Stimulated activated CD8-positive, alpha-beta memory T cell treated with anti-CD3 and anti-CD28 coated beads, Interleukin-4, amount 100 ng/mL, for 48 hours (primary cell): ENCODE measurements around the gene ADSS1.

Experiments used
- DNase-seq: peaks from one replicate; pipeline ENCODE4 v3.0.0-alpha.2; 2020

Gene ADSS1

GRCh38 chr14:104723651-104724406 lies at the start of gene ADSS1:
Gene ADSS1 (plus strand): TSS chr14:104724229. CDS start chr14:104724271, 42 bp downstream.
- peak; percentile 71 for DNase-seq

DNA sequence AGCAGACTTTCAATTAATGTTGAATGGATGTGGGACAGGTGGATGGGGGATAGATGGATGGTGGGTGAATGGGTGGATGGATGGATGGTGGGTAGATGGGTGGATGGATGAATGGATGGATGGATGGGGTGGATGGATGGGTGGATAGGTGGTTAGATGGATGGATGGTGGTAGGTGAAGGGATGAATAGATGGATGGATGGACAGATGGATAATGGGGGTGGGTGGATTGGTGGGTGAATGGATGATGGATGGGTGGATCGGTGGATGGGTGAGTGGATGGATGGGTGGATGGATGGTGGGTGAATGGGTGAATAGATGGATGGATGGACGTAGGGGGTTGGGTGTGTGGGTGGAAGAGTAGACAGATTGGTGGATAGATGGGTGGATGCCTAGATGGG lies 48.6 kb upstream of the ADSS1 start:
- DNase-seq, result no peak

DNA sequence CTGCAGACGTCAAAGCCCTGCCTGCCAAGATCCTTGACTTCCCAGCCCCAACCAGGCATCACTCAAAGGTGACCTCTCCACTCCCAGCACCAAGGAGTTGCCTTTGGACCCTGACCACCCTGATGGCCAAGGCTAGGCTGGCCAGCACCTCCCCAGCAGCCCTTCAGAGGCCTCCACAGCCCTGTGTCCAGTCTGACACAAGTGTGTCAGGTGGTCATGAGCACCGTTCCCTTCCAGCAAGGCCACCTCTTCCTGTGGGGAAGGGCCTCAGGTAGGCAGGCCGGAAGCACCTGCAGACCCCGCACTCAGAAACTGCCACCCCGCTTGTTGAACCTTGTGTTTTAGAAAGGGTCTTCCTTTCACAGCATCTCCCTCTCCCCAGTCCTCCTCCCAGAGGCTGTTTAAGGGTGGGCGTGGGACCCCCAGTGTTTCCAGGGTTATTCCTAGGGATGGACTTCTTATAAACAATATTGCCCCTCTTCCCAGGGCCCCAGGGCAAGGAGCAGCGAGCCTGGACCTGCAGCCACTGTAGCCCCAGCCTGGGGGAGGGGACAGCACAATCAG lies 47.8 kb upstream of the ADSS1 start:
- no peak for DNase-seq

- DNase-seq, result peak; percentile 72
Observed at GRCh38 chr14:104676694-104677511, 47.1 kb upstream of the ADSS1 start.

GRCh38 chr14:104677512-104678332 lies 46.3 kb upstream of the ADSS1 start:
- peak; percentile 86 for DNase-seq

DNA sequence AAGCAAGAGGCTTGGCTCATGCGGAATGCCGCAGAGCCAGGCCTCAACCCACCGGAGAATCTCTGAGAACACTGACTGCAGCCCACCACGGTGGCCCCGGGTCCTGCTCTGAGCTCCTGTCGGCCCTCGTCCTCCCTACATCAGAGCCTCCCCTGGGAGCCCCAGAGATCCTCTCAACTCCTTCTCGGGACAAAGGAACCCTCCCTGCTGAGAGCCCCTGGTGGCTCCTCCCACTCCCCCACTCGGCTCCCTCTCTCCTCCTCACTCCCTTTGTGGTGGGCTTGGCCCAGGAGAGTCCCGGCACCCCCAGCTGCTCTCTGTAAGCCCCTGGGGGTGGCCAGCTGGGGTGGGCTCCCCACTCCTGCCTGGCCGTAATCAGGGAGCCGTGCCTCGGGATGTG lies 45.7 kb upstream of the ADSS1 start:
- DNase-seq, result peak; percentile 44

DNA sequence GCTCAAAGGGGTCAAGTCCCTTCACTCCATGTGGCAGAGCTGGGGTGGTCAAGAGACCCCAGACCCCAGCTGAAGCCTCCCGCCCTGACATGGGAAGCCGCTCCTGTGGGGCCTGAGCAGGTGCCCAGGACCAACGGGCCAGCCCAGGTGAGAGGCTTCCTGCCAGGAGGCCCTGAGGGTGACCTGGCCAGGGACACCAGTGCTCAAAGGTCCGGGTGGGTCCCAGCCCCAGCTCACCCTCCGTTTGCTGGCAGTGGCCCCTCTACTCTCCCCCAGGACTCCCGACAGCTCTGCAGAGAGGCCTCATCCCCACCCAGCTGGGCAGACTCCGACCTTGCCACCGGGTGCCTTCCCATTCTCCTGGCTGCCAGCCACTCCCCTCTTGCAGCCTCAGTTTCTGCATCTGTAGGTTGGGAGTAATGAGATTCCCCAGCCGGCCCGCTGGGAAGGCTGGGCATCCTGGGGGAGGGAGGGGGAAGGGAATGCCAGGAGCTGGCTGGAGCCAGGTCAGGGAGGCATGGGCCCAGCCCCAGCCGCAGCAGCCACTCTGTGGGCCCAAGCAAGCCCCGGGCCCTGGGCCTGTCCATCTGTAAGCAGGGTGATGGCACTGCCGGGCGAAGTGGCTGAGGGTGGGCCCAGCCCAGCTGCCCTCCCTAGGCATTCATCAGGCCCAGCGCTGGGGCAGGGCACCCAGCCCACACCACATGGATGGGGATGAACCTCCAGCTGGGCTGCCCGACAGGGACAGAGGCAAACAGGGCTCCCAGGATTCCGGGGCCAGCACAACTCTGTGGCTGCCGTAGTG lies 44.9 kb upstream of the ADSS1 start:
- DNase-seq, result no peak

- no peak for DNase-seq
Observed at GRCh38 chr14:104680056-104680805, 43.8 kb upstream of the ADSS1 start.

GRCh38 chr14:104680806-104681688 lies 43.0 kb upstream of the ADSS1 start:
- no peak for DNase-seq

GRCh38 chr14:104681689-104682074 lies 42.3 kb upstream of the ADSS1 start:
- no peak for DNase-seq

DNA sequence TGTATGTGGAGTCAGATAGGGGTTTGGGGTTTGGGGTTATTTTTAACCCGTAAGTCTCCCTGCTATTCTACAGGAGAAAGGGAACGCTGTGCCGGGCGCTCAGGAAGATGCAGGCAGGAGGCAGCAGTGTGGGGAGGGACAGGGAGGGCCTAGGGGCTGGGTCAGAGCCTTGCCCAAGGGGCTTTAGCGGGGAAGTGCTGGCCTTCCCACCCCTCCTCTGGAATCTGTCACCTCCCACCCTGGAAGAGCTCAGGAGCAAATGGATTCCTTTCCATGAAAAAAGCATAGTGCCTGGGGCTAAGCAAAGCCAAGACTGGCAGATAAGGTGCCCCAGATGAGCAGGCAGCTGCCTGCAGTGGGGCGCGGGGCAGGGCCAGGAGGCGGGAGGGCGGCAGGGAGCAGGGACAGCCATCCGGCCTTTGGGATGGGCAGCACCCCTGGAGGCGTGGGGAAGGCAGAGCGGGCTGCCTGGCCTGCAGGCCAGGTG lies 41.9 kb upstream of the ADSS1 start:
- DNase-seq, result no peak

DNA sequence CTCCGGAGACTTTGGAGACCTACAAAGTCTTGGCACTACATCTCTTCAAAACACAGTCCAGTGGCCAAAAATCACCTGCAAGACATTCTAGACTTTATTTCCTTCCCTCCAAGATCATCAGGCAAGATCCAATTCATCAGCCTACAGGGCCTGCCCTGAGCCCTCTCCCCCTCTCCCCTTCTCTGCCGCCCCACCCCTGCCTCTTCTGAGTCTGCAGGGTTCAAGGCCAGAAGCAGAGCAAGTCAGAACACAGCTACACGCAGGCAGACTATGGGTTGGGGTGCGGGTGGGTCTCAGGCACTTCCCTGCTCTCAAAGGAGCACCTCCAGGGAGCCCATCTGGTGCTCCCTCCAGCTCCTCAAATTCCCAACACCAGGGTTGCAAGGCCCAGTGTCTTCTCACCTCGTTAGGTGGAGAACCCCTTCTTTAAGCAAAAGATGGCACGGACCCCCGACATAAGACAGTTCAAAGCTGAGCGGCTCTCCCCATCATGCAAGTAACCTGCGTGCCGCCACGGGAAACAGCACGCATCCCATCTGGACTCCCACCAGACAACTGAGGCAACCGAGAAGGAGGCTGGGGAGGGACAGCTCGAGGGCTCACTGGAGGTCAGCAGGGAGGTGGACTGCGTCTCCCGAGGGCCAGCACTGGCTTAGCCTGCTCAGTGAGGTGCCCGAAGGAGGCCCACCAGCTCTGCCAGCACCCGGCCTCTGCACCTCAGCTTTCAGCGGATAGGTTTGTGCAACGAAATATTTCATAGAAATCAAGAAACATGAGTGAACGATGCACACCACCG lies 40.2 kb upstream of the ADSS1 start:
- DNase-seq, result no peak

GRCh38 chr14:104684449-104684821 lies 39.6 kb upstream of the ADSS1 start:
- DNase-seq, result no peak

GRCh38 chr14:104685216-104685997 lies 38.6 kb upstream of the ADSS1 start:
- DNase-seq, result no peak

- no peak for DNase-seq
Observed at GRCh38 chr14:104685998-104686610, 37.9 kb upstream of the ADSS1 start.

DNA sequence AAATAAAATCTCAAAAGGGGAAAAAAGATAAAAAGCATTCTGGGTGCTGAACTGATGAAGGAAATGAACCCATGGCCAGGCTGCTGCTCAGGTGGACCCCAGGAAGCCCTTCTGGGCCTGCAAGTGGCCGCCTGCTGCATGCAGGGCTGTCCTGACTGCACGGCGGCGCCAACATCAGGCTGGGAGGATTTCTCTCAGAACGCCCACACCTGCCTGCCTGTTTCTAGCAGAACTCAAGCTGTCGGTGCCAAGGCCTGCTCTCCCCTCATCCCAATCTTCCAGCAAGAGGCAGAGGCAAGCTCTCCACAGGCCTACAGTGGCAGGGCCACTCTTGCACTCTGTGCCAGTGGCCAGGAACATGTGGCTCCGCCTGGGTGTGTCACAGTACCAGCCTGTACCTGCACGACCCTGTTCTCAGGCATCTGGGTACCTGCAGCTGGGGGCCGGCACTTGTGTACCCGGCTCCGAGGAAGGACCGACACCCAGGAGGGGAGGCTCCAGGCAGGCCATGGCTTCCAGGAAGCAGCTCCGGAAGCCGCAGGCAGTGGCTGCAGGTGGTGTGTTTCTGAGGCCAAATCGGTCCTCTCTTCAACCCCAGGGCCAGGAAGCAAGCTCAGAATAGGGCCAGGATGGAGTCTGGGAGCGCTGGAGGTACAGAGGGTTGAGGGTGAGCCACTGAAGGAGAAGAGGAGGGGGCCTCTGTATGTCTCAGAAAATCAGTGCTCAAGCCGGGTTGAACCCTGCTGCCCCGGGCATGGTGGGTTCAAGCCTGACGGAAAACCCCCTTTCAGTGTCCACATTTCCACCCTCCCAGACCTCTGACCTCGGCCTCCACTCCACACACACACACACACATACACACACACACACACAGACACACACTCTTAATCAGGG lies 37.2 kb upstream of the ADSS1 start:
- DNase-seq, result no peak
